HEK293 (cell line): ENCODE results near the gene PRKAR2B.

Source experiments
- CTCF ChIP-seq: fragments of 450-650 bp; formaldehyde crosslinking; IDR thresholded peaks from 2 replicates; pipeline ENCODE4 v1.5.1; 2016; ENCODE audit warnings: missing biosample characterization, missing genetic modification characterization
- ELK4 ChIP-seq: IDR thresholded peaks from 2 replicates; pipeline ENCODE4 v1.6.1; 2011; ENCODE audit warnings: mild to moderate bottlenecking, low read depth, low read length, borderline replicate concordance
- GFI1B ChIP-seq: fragments of 450-650 bp; formaldehyde crosslinking; IDR thresholded peaks from 2 replicates; pipeline ENCODE4 v1.5.1; 2016; ENCODE audit warnings: missing biosample characterization, missing genetic modification characterization
- HOXA7 ChIP-seq: sonication (generic); formaldehyde crosslinking; IDR thresholded peaks from 2 replicates; pipeline ENCODE4 v1.8.1; 2022; ENCODE audit warnings: missing genetic modification reagents, borderline replicate concordance
- KLF1 ChIP-seq: fragments of 450-650 bp; formaldehyde crosslinking; IDR thresholded peaks from 2 replicates; pipeline ENCODE4 v1.5.1; 2016; ENCODE audit warnings: missing biosample characterization, missing genetic modification characterization
- ZFP41 ChIP-seq: fragments of 450-650 bp; formaldehyde crosslinking; IDR thresholded peaks from 2 replicates; pipeline ENCODE4 v1.5.1; 2016; ENCODE audit warnings: missing biosample characterization, missing genetic modification characterization, borderline replicate concordance
- ZNF202 ChIP-seq: fragments of 450-650 bp; formaldehyde crosslinking; IDR thresholded peaks from 2 replicates; pipeline ENCODE4 v1.5.1; 2016; ENCODE audit warnings: missing biosample characterization, missing genetic modification characterization, borderline replicate concordance
- ZNF555 ChIP-seq: fragments of 450-650 bp; formaldehyde crosslinking; conservative IDR thresholded peaks from 2 replicates; pipeline ENCODE4 v1.5.1; 2017; ENCODE audit warnings: missing biosample characterization, mild to moderate bottlenecking, missing genetic modification characterization, inconsistent platforms
- ZNF76 ChIP-seq: fragments of 450-650 bp; formaldehyde crosslinking; IDR thresholded peaks from 2 replicates; pipeline ENCODE4; 2016; ENCODE audit warnings: low read depth, missing biosample characterization, missing genetic modification characterization, borderline replicate concordance
- TF ChIP-seq, protein P1 (sequence below): fragments of 450-650 bp; formaldehyde crosslinking; IDR thresholded peaks from 2 replicates; pipeline ENCODE4 v1.5.1; 2016; ENCODE audit warnings: missing biosample characterization, missing genetic modification characterization
- TF ChIP-seq, protein P2 (sequence below): fragments of 450-650 bp; formaldehyde crosslinking; IDR thresholded peaks from 2 replicates; pipeline ENCODE4 v1.5.1; 2016; ENCODE audit warnings: missing biosample characterization, missing genetic modification characterization

DNA sequence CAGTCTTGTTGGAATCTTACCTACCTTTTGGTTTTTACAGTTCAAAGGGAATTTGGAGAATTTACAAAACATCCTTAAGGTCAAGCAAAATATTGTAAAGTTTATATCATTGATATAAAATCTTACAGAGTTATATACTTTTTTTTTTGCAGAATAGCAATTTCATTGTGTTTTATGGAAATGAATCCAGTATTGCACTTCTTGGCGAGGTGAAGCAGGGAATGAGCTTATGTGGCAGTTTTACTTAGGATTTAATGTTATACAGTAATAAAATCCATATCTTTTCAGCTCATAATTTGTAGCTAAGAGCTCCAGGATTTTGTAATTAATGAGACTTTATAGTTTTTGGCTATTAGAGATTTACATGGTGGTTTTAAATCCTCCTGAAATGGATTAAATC lies 5.0 kb downstream of the PRKAR2B start:
- TF ChIP-seq, protein P1, sequence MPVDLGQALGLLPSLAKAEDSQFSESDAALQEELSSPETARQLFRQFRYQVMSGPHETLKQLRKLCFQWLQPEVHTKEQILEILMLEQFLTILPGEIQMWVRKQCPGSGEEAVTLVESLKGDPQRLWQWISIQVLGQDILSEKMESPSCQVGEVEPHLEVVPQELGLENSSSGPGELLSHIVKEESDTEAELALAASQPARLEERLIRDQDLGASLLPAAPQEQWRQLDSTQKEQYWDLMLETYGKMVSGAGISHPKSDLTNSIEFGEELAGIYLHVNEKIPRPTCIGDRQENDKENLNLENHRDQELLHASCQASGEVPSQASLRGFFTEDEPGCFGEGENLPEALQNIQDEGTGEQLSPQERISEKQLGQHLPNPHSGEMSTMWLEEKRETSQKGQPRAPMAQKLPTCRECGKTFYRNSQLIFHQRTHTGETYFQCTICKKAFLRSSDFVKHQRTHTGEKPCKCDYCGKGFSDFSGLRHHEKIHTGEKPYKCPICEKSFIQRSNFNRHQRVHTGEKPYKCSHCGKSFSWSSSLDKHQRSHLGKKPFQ = no peak
- TF ChIP-seq CTCF (tag by site-specific recombination) = no peak
- TF ChIP-seq ZNF76 (tag by site-specific recombination) = no peak
- no peak for TF ChIP-seq ZNF202 (tag by site-specific recombination)
- TF ChIP-seq, protein P2, sequence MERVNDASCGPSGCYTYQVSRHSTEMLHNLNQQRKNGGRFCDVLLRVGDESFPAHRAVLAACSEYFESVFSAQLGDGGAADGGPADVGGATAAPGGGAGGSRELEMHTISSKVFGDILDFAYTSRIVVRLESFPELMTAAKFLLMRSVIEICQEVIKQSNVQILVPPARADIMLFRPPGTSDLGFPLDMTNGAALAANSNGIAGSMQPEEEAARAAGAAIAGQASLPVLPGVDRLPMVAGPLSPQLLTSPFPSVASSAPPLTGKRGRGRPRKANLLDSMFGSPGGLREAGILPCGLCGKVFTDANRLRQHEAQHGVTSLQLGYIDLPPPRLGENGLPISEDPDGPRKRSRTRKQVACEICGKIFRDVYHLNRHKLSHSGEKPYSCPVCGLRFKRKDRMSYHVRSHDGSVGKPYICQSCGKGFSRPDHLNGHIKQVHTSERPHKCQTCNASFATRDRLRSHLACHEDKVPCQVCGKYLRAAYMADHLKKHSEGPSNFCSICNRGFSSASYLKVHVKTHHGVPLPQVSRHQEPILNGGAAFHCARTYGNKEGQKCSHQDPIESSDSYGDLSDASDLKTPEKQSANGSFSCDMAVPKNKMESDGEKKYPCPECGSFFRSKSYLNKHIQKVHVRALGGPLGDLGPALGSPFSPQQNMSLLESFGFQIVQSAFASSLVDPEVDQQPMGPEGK (tag by site-specific recombination) = no peak
- no peak for TF ChIP-seq ZFP41 (tag by site-specific recombination)
- TF ChIP-seq KLF1 (tag by site-specific recombination) = no peak
- no peak for TF ChIP-seq HOXA7 (CRISPR knock-in tag)
- no peak for TF ChIP-seq ZNF555
- TF ChIP-seq GFI1B (tag by site-specific recombination) = no peak
- TF ChIP-seq ELK4 = no peak
